ENCODE results near the gene LUM. TPM values are rescaled to one million over a fixed set of nuclear protein-coding genes. Genes with fewer than 3 reads are reported as not detected.
A peak's percentile ranks its signal among the peaks of the same experiment; 100 is the strongest.

The LUM gene
- total RNA-seq, 1 donor from 2014 or later, result 76.4 TPM

DNA sequence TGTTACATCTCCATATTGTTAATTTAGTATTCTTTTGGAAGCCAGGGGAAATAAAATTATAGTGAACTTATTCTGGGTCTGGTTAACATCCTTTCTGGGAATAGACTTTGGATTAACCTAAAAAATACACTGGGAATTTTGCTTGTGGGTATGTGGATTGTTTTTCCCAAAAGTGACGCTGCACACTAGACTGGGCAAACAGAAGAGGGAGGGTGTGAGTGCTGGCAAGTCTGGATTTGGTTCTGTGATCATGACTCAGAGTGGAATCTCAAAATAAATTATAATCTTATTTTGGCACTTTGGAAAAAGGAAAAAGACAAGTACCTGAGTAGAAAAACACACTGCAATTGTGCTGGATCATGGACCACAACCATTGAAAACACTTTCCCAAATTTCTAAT is 15.2 kb upstream of the LUM start:
- no peak overlapping the region for H3K9ac ChIP-seq (ENCODE audit: low read length)
- no peaks in the 10 kb centered on the region for H3K9me3 ChIP-seq (ENCODE audit: insufficient read depth, low read depth, low read length)
- no peak overlapping the region for H3K27ac Mint-ChIP-seq (ENCODE audit: unreplicated experiment)
- no peaks in the 10 kb centered on the region for H3K9me3 Mint-ChIP-seq (ENCODE audit: unreplicated experiment)
- H3K27me3 ChIP-seq (ENCODE audit: insufficient read depth, low read length), result no peaks in the 10 kb centered on the region
- peaks cover 9% of the 10 kb centered on the region for H3K4me1 Mint-ChIP-seq (ENCODE audit: low read depth, unreplicated experiment)
- H3K79me2 ChIP-seq (ENCODE audit: insufficient read depth, low read length), result no peaks in the 10 kb centered on the region
- no peak overlapping the region for H3K4me2 ChIP-seq (ENCODE audit: low read length)
- no peak overlapping the region for H3K27ac ChIP-seq (ENCODE audit: low read depth, low read length)
- H3K36me3 ChIP-seq (ENCODE audit: insufficient read depth, low read length), result no peaks in the 10 kb centered on the region
- no peaks in the 10 kb centered on the region for H3K4me1 ChIP-seq (ENCODE audit: insufficient read depth, low read length)
- H3K27me3 Mint-ChIP-seq (ENCODE audit: low read depth, unreplicated experiment), result no peaks in the 10 kb centered on the region
- no peak for DNase-seq (ENCODE audit: low read depth)
- H2AFZ ChIP-seq (ENCODE audit: low read depth, low read length), result no peak overlapping the region
- H4K20me1 ChIP-seq (ENCODE audit: insufficient read depth, low read length), result no peaks in the 10 kb centered on the region
- H3K36me3 Mint-ChIP-seq (ENCODE audit: low read depth, unreplicated experiment), result no peaks in the 10 kb centered on the region
- no peak overlapping the region for H3K4me3 ChIP-seq (ENCODE audit: insufficient read depth, low read depth, low read length)
- no peak for FAIRE-seq
- no peak overlapping the region for H3K4me3 Mint-ChIP-seq (ENCODE audit: unreplicated experiment)
- TF ChIP-seq, protein P1, sequence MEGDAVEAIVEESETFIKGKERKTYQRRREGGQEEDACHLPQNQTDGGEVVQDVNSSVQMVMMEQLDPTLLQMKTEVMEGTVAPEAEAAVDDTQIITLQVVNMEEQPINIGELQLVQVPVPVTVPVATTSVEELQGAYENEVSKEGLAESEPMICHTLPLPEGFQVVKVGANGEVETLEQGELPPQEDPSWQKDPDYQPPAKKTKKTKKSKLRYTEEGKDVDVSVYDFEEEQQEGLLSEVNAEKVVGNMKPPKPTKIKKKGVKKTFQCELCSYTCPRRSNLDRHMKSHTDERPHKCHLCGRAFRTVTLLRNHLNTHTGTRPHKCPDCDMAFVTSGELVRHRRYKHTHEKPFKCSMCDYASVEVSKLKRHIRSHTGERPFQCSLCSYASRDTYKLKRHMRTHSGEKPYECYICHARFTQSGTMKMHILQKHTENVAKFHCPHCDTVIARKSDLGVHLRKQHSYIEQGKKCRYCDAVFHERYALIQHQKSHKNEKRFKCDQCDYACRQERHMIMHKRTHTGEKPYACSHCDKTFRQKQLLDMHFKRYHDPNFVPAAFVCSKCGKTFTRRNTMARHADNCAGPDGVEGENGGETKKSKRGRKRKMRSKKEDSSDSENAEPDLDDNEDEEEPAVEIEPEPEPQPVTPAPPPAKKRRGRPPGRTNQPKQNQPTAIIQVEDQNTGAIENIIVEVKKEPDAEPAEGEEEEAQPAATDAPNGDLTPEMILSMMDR (IDR thresholded peaks at IDR 0.05; ENCODE audit: insufficient read depth, low read depth, low read length), result no peak
- TF ChIP-seq EZH2 (IDR thresholded peaks at IDR 0.05; ENCODE audit: insufficient read depth, low read length), result no peak

DNA sequence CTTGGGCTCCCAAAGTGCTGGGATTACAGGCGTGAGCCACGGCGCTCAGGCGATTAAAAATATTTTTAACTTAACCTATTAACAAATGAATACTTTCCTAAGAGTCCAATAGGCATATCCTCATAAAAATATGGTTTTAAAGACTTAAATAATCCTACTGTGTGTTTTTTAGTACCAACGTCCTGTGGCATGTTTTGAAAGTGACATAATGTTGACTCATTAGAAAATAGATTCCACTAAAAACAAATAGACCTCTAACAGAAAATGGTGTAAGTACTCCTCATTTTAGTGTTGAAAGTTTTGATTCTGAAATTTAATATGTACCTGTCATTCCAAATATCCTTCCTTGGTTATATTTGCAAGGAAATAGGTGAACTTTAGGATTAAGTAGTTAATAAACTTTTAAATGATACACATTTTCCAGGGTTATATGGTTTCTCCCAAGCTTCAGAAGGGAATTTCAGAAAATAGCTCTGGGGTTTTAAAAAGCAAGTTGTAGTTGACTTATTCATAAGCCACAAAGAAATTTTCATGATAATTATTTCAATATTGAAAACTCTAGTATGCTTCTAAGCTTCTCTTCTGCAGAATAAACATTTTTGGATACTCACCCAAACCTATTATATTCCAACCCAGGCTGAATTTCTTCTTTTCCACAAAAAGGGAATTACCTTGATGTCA is 12.1 kb upstream of the LUM start:
- H3K27ac Mint-ChIP-seq (ENCODE audit: unreplicated experiment), result no peak overlapping the region
- Histone ChIP-seq H3K4me1 (ENCODE audit: insufficient read depth, low read length) (no peaks in the 10 kb centered on the region), H4K20me1 (ENCODE audit: insufficient read depth, low read length) (no peaks in the 10 kb centered on the region), H3K79me2 (ENCODE audit: insufficient read depth, low read length) (no peaks in the 10 kb centered on the region), H3K9me3 (ENCODE audit: insufficient read depth, low read depth, low read length) (no peaks in the 10 kb centered on the region), H3K27ac (ENCODE audit: low read depth, low read length) (no peak overlapping the region), H3K4me2 (ENCODE audit: low read length) (no peak overlapping the region), H3K4me3 (ENCODE audit: insufficient read depth, low read depth, low read length) (no peak overlapping the region), H3K27me3 (ENCODE audit: insufficient read depth, low read length) (no peaks in the 10 kb centered on the region), H2AFZ (ENCODE audit: low read depth, low read length) (no peak overlapping the region), H3K9ac (ENCODE audit: low read length) (no peak overlapping the region), H3K36me3 (ENCODE audit: insufficient read depth, low read length) (no peaks in the 10 kb centered on the region)
- TF ChIP-seq EZH2 (IDR thresholded peaks at IDR 0.05; ENCODE audit: insufficient read depth, low read length), result no peak
- TF ChIP-seq, protein P1 (IDR thresholded peaks at IDR 0.05; ENCODE audit: insufficient read depth, low read depth, low read length), result no peak
- H3K4me1 Mint-ChIP-seq (ENCODE audit: low read depth, unreplicated experiment), result peaks cover 11% of the 10 kb centered on the region
- H3K4me3 Mint-ChIP-seq (ENCODE audit: unreplicated experiment), result no peak overlapping the region
- no peaks in the 10 kb centered on the region for H3K27me3 Mint-ChIP-seq (ENCODE audit: low read depth, unreplicated experiment)
- DNase-seq (ENCODE audit: low read depth), result no peak
- H3K36me3 Mint-ChIP-seq (ENCODE audit: low read depth, unreplicated experiment), result no peaks in the 10 kb centered on the region
- peak; percentile 62 for FAIRE-seq
- H3K9me3 Mint-ChIP-seq (ENCODE audit: unreplicated experiment), result no peaks in the 10 kb centered on the region

DNA sequence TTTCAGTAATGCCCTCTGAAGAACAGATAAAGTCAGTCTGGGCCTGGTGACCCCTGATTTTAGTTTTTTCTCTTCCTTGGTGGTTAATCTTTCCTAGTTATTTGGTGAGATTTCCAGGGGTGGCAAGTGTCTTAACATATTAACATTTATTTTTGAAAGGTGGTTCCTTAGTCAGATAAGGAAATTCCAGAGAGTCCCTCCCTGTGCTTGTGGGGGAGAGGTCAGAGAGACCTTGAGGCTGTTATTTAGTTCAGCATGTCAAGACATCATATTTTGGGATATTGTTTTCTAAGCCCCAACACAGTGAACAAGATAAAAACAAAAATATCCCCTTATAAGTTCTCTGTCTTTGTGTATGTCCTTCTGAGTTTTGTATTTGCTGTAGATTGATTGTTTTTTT is 9.5 kb upstream of the LUM start:
- H3K4me2 ChIP-seq (ENCODE audit: low read length), result no peak overlapping the region
- no peaks in the 10 kb centered on the region for H4K20me1 ChIP-seq (ENCODE audit: insufficient read depth, low read length)
- H3K27me3 ChIP-seq (ENCODE audit: insufficient read depth, low read length), result no peaks in the 10 kb centered on the region
- Mint-ChIP-seq H3K4me1 (ENCODE audit: low read depth, unreplicated experiment) (peaks cover 4% of the 10 kb centered on the region), H3K4me3 (ENCODE audit: unreplicated experiment) (no peak overlapping the region), H3K27ac (ENCODE audit: unreplicated experiment) (no peak overlapping the region), H3K27me3 (ENCODE audit: low read depth, unreplicated experiment) (no peaks in the 10 kb centered on the region), H3K36me3 (ENCODE audit: low read depth, unreplicated experiment) (no peaks in the 10 kb centered on the region), H3K9me3 (ENCODE audit: unreplicated experiment) (no peaks in the 10 kb centered on the region)
- no peak for FAIRE-seq
- TF ChIP-seq, protein P1 (IDR thresholded peaks at IDR 0.05; ENCODE audit: insufficient read depth, low read depth, low read length), result no peak
- no peak for TF ChIP-seq EZH2 (IDR thresholded peaks at IDR 0.05; ENCODE audit: insufficient read depth, low read length)
- no peaks in the 10 kb centered on the region for H3K79me2 ChIP-seq (ENCODE audit: insufficient read depth, low read length)
- no peak for DNase-seq (ENCODE audit: low read depth)
- no peaks in the 10 kb centered on the region for H3K36me3 ChIP-seq (ENCODE audit: insufficient read depth, low read length)
- no peak overlapping the region for H2AFZ ChIP-seq (ENCODE audit: low read depth, low read length)
- no peak overlapping the region for H3K4me3 ChIP-seq (ENCODE audit: insufficient read depth, low read depth, low read length)
- H3K9ac ChIP-seq (ENCODE audit: low read length), result no peak overlapping the region
- H3K27ac ChIP-seq (ENCODE audit: low read depth, low read length), result no peak overlapping the region
- H3K4me1 ChIP-seq (ENCODE audit: insufficient read depth, low read length), result no peaks in the 10 kb centered on the region
- H3K9me3 ChIP-seq (ENCODE audit: insufficient read depth, low read depth, low read length), result no peaks in the 10 kb centered on the region
